Tibial artery (tissue), 4 donors: ENCODE data around the gene PRCP.
A peak's percentile ranks its signal among the peaks of the same experiment; 100 is the strongest.

Source experiments
- DNase-seq, 2 donors: peaks; one replicate each; pipeline ENCODE4 v3.0.0-alpha.2; 2019
- H3K27ac ChIP-seq, 2 donors: fragments of 200-600 bp; sonication (generic) in 1 of 2; 1 replicate in 1 of 2; 2 replicates in 1 of 2; pipeline ENCODE4 v1.5.1; 2018 to 2019; ENCODE audit warnings: mild to moderate bottlenecking in 1 of 2
- H3K27me3 ChIP-seq, 2 donors: fragments of 200-600 bp; sonication (generic) in 1 of 2; one replicate each; pipeline versions ENCODE4 v1.5.1 to v1.6.0; 2016 to 2019
- H3K36me3 ChIP-seq, 3 donors: fragments of 200-600 bp; sonication (generic) in 2 of 3; one replicate each; pipeline ENCODE4 v1.5.1; 2016 to 2019; ENCODE audit warnings: mild to moderate bottlenecking in 2 of 3
- H3K4me1 ChIP-seq, 4 donors: fragments of 200-600 bp; sonication (generic) in 2 of 4; 1 replicate in 3 of 4; 2 replicates in 1 of 4; pipeline ENCODE4 v1.5.1; 2016 to 2019
- H3K4me3 ChIP-seq, 2 donors: fragments of 200-600 bp; sonication (generic) in 1 of 2; 1 replicate in 1 of 2; 2 replicates in 1 of 2; pipeline ENCODE4 v1.5.1; 2018 to 2019; ENCODE audit warnings: mild to moderate bottlenecking in 2 of 2
- H3K9me3 ChIP-seq, 3 donors: fragments of 200-600 bp; sonication (generic) in 1 of 3; one replicate each; pipeline ENCODE4 v1.5.1; 2016 to 2019
- CTCF ChIP-seq, 2 experiments: fragments of 200-600 bp in 1 of 2; fragments of 450-650 bp in 1 of 2; IDR thresholded peaks; one replicate each; pipeline ENCODE4 v1.5.1; 2017 to 2019; ENCODE audit warnings: antibody characterized with exemption in 2 of 2, mild to moderate bottlenecking in 1 of 2, moderate library complexity in 1 of 2
- intact Hi-C: fragments of 100-400 bp; cut with DNase I; formaldehyde crosslinking; loops from one replicate; pipeline ENCODE4 v1.15.0; 2023; ENCODE audit warnings: low total_unique reads

Gene PRCP

GRCh38 chr11:82810738-82811137 is 89.5 kb downstream of the PRCP start:
- no peak for DNase-seq
- intact Hi-C loops: no loop called here

GRCh38 chr11:82810326-82810725 is 89.9 kb downstream of the PRCP start:
- no peak overlapping the region for H3K27ac ChIP-seq
- H3K9me3 ChIP-seq: no peaks in the 10 kb centered on the region
- no peak for TF ChIP-seq CTCF (IDR thresholded peaks at IDR 0.05)
- no peak for DNase-seq
- intact Hi-C loops: no loop called here
- no peak overlapping the region for H3K4me3 ChIP-seq
- peaks cover 0 to 9% of the 10 kb centered on the region in 2 donors for H3K27me3 ChIP-seq
- H3K4me1 ChIP-seq: no peaks in the 10 kb centered on the region
- no peaks in the 10 kb centered on the region for H3K36me3 ChIP-seq

More at GRCh38 chr11:82810738-82811137, 89.5 kb downstream of the PRCP start:
- no peaks in the 10 kb centered on the region for H3K36me3 ChIP-seq
- no peak overlapping the region for H3K4me3 ChIP-seq
- no peak overlapping the region for H3K27ac ChIP-seq
- H3K9me3 ChIP-seq: no peaks in the 10 kb centered on the region
- H3K27me3 ChIP-seq: peaks cover 0 to 10% of the 10 kb centered on the region in 2 donors
- TF ChIP-seq CTCF (IDR thresholded peaks at IDR 0.05): no peak
- no peaks in the 10 kb centered on the region for H3K4me1 ChIP-seq

- no peak for TF ChIP-seq CTCF (IDR thresholded peaks at IDR 0.05)
- no peak for DNase-seq
- Histone ChIP-seq H3K36me3 (no peaks in the 10 kb centered on the region), H3K4me3 (no peak overlapping the region), H3K9me3 (no peaks in the 10 kb centered on the region), H3K27me3 (peaks cover 0 to 2% of the 10 kb centered on the region in 2 donors), H3K27ac (no peak overlapping the region), H3K4me1 (peaks cover 0 to 5% (median 0%) of the 10 kb centered on the region in 4 donors)
- intact Hi-C loops: no loop called here
These were observed 92.6 kb downstream of the PRCP start for GRCh38 chr11:82807646-82808045.

GRCh38 chr11:82802710-82803109 is 97.5 kb downstream of the PRCP start:
- no peak overlapping the region for H3K27ac ChIP-seq
- intact Hi-C loops: no loop called here
- DNase-seq: no peak

GRCh38 chr11:82796998-82797961 is 103.0 kb downstream of the PRCP start:
- no peak overlapping the region for H3K4me3 ChIP-seq
- no peak overlapping the region for H3K27ac ChIP-seq
- intact Hi-C loops: no loop called here

More at GRCh38 chr11:82802710-82803109, 97.5 kb downstream of the PRCP start:
- Histone ChIP-seq H3K4me1 (peaks cover 0 to 19% (median 0%) of the 10 kb centered on the region in 4 donors), H3K9me3 (no peaks in the 10 kb centered on the region), H3K36me3 (no peaks in the 10 kb centered on the region), H3K4me3 (no peak overlapping the region), H3K27me3 (no peaks in the 10 kb centered on the region)
- TF ChIP-seq CTCF (IDR thresholded peaks at IDR 0.05): no peak

More at GRCh38 chr11:82796998-82797961, 103.0 kb downstream of the PRCP start:
- H3K36me3 ChIP-seq: no peaks in the 10 kb centered on the region
- no peak for TF ChIP-seq CTCF (IDR thresholded peaks at IDR 0.05)
- DNase-seq: peak in 1 of 2 donors; percentile 45
- peaks cover 0 to 10% (median 0%) of the 10 kb centered on the region in 4 donors for H3K4me1 ChIP-seq
- no peaks in the 10 kb centered on the region for H3K27me3 ChIP-seq
- H3K9me3 ChIP-seq: no peaks in the 10 kb centered on the region
